A549 (cell line): ENCODE measurements around the gene SAMD15. TPM values are rescaled to one million over a fixed set of nuclear protein-coding genes. Genes with fewer than 3 reads are reported as not detected.
"Not testable (repeated sequence)": the region's sequence is repeated elsewhere in the genome, so short reads cannot be mapped to it uniquely, and the experiment has no call there.

Source experiments
- ATAC-seq, 2 experiments: fragments of 200-7000 bp in 1 of 2; fragments of >200 bp in 1 of 2; cut with Nextera tagmentation in 1 of 2; cut with Tn5 transposase in 1 of 2; 3 replicates each; pipeline versions ENCODE4 v1.8.0 to v1.9.1; 2018 to 2020; ENCODE audit warnings: mild to moderate bottlenecking in 1 of 2, moderate library complexity in 1 of 2
- CTCF ChIA-PET: fragments of 300-600 bp; sonication (Branson Sonifier 250); formaldehyde crosslinking; extraction: SDS; loops from one replicate; lab custom pipeline; 2021; ENCODE audit warnings: antibody characterized with exemption, inconsistent platforms; lab: Yijun Ruan, JAX
- POLR2A ChIA-PET: fragments of 350-600 bp; formaldehyde crosslinking; extraction: SDS; loops from one replicate; lab custom pipeline; 2021; ENCODE audit warnings: antibody characterized with exemption, inconsistent platforms; lab: Yijun Ruan, JAX
- DNase-seq, 2 experiments: peaks; one replicate each; pipeline versions ENCODE4 v3.0.0 to v3.0.0-alpha.2; 2011 to 2016; ENCODE audit warnings: low read depth in 1 of 2, low spot score in 1 of 2
- FAIRE-seq: peaks from 2 replicates; lab custom pipeline; 2011; peaks lifted over from hg19 to GRCh38; lab: Jason Lieb, UNC
- H3K27ac ChIP-seq, 2 experiments: fragments of >200 bp; sonication (Bioruptor Twin); formaldehyde crosslinking; 3 replicates each; pipeline ENCODE4 v1.5.1; 2016 to 2017
- H3K4me1 ChIP-seq: fragments of >200 bp; sonication (Bioruptor Twin); formaldehyde crosslinking; 3 replicates; pipeline ENCODE4 v1.6.1; 2016
- H3K4me2 ChIP-seq: fragments of >200 bp; sonication (Bioruptor Twin); formaldehyde crosslinking; 3 replicates; pipeline ENCODE4 v1.6.1; 2016
- H3K4me3 ChIP-seq: fragments of >200 bp; sonication (Bioruptor Twin); formaldehyde crosslinking; 3 replicates; pipeline ENCODE4 v1.5.1; 2016
- H3K9me3 ChIP-seq: fragments of >200 bp; sonication (Bioruptor Twin); formaldehyde crosslinking; 3 replicates; pipeline ENCODE4 v1.6.1; 2016
- CBX2 ChIP-seq: fragments of 200-600 bp; sonication (generic); IDR thresholded peaks from 2 replicates; pipeline ENCODE4 v1.6.1; 2016; ENCODE audit warnings: low read depth, mild to moderate bottlenecking, borderline replicate concordance
- CHD2 ChIP-seq: fragments of 150-350 bp; IDR thresholded peaks from 2 replicates; pipeline ENCODE4 v1.6.1; 2014; ENCODE audit warnings: low read length; ENCODE audit not compliant: partially characterized antibody
- CTCF ChIP-seq: fragments of >200 bp; sonication (Bioruptor Twin); formaldehyde crosslinking; IDR thresholded peaks from 3 replicates; pipeline ENCODE4 v1.5.1; 2016
- ESRRA ChIP-seq: fragments of 150-350 bp; IDR thresholded peaks from 2 replicates; pipeline ENCODE4 v1.6.1; 2014; ENCODE audit warnings: mild to moderate bottlenecking, low read length, borderline replicate concordance
- GATA3 ChIP-seq: IDR thresholded peaks from 2 replicates; pipeline ENCODE4 v1.6.1; 2012; ENCODE audit warnings: borderline replicate concordance
- HES2 ChIP-seq: fragments of >200 bp; sonication (Bioruptor Twin); formaldehyde crosslinking; IDR thresholded peaks from 2 replicates; pipeline ENCODE4 v1.6.1; 2016
- HEYL ChIP-seq: fragments of 250-450 bp; sonication (Bioruptor Pico); IDR thresholded peaks from 2 replicates; pipeline ENCODE4 v1.8.0; 2021; ENCODE audit warnings: mild to moderate bottlenecking, moderate library complexity
- JUNB ChIP-seq: fragments of >200 bp; sonication (Bioruptor Twin); formaldehyde crosslinking; IDR thresholded peaks from 2 replicates; pipeline ENCODE4 v1.6.1; 2016
- MAZ ChIP-seq: fragments of 150-350 bp; IDR thresholded peaks from 2 replicates; pipeline ENCODE4 v1.6.1; 2014; ENCODE audit warnings: antibody characterized with exemption, low read depth, low read length, borderline replicate concordance
- PHF8 ChIP-seq: fragments of 200-600 bp; sonication (generic); IDR thresholded peaks from 2 replicates; pipeline ENCODE4 v1.6.1; 2016; ENCODE audit warnings: low read depth, mild to moderate bottlenecking, antibody characterized with exemption, moderate library complexity, borderline replicate concordance
- POLR2A ChIP-seq: IDR thresholded peaks from 2 replicates; pipeline ENCODE4 v1.6.1; 2012; ENCODE audit warnings: mild to moderate bottlenecking, low read length
- RAD21 ChIP-seq, 2 experiments: fragments of >200 bp in 1 of 2; sonication (Bioruptor Twin) in 1 of 2; formaldehyde crosslinking in 1 of 2; IDR thresholded peaks in 1 of 2; conservative IDR thresholded peaks in 1 of 2; 2 replicates in 1 of 2; 3 replicates in 1 of 2; pipeline ENCODE4 v1.6.1; 2012 to 2018; ENCODE audit warnings: inconsistent platforms in 1 of 2
- RFX5 ChIP-seq: fragments of 450-650 bp; IDR thresholded peaks from 2 replicates; pipeline ENCODE4 v1.7.1; 2014; ENCODE audit warnings: antibody characterized with exemption, mild to moderate bottlenecking, moderate library complexity
- SMC3 ChIP-seq: fragments of >200 bp; sonication (Bioruptor Twin); formaldehyde crosslinking; IDR thresholded peaks from 3 replicates; pipeline ENCODE4 v1.6.1; 2018; ENCODE audit warnings: inconsistent platforms
- TP53 ChIP-seq: fragments of 250-450 bp; sonication (Bioruptor Pico); IDR thresholded peaks from 2 replicates; pipeline ENCODE4 v1.5.0; 2021; ENCODE audit warnings: mild to moderate bottlenecking, moderate library complexity
- ZC3H11A ChIP-seq: fragments of 450-650 bp; IDR thresholded peaks from 2 replicates; pipeline ENCODE4 v1.6.1; 2014; ENCODE audit warnings: antibody characterized with exemption, mild to moderate bottlenecking
- ZNF302 ChIP-seq: fragments of 250-450 bp; sonication (Bioruptor Pico); IDR thresholded peaks from 2 replicates; pipeline ENCODE4 v1.9.0; 2021; ENCODE audit warnings: inconsistent platforms, mild to moderate bottlenecking, moderate library complexity
- ZSCAN20 ChIP-seq: fragments of 250-450 bp; sonication (Bioruptor Pico); IDR thresholded peaks from 2 replicates; pipeline ENCODE4 v1.8.0; 2022; ENCODE audit warnings: mild to moderate bottlenecking, moderate library complexity
- WGBS: methylation state at CpG from one replicate; pipeline ENCODE4 v1.1.6; 2017; ENCODE audit errors: missing lambda C conversion rate; 5-methylcytosine and 5-hydroxymethylcytosine counted together
- polyA plus RNA-seq, 4 experiments: library from polyadenylated mRNA; depleted of rRNA in 3 of 4; stranded (reverse); fragments of >200 nt; fragmentation: RNase III in 1 of 4; extraction: RNeasy Plus Mini Kit Qiagen cat#74134 plus additional on column Dnase treatment in 1 of 4; gene quantifications; 2 replicates in 3 of 4; 3 replicates in 1 of 4; pipeline ENCODE4 v1.2.3, GENCODE V29; 2011 to 2017
- TF ChIP-seq, protein P1 (sequence below): fragments of >200 bp; sonication (Bioruptor Twin); formaldehyde crosslinking; IDR thresholded peaks from 3 replicates; pipeline ENCODE4 v1.6.1; 2016

SAMD15 gene
- polyA plus RNA-seq, 2 of the 4 experiments (the other 2 are of a cell fraction) = 2.0 to 2.1 TPM

- Histone ChIP-seq H3K27ac (no peak overlapping the region), H3K4me2 (no peak overlapping the region), H3K4me3 (no peak overlapping the region), H3K4me1 (no peaks in the 10 kb centered on the region), H3K9me3 (no peaks in the 10 kb centered on the region)
- FAIRE-seq (no peak), ATAC-seq (no peak), DNase-seq (no peak)
- TF ChIP-seq RFX5 (no peak), CHD2 (no peak), ZSCAN20 (CRISPR knock-in tag) (no peak), ZNF302 (no peak), ZC3H11A (no peak), POLR2A (no peak), PHF8 (no peak), MAZ (no peak), HEYL (no peak), CBX2 (no peak), JUNB (no peak), HES2 (no peak), ESRRA (no peak), TP53 (no peak)
- TF ChIP-seq, protein P1, sequence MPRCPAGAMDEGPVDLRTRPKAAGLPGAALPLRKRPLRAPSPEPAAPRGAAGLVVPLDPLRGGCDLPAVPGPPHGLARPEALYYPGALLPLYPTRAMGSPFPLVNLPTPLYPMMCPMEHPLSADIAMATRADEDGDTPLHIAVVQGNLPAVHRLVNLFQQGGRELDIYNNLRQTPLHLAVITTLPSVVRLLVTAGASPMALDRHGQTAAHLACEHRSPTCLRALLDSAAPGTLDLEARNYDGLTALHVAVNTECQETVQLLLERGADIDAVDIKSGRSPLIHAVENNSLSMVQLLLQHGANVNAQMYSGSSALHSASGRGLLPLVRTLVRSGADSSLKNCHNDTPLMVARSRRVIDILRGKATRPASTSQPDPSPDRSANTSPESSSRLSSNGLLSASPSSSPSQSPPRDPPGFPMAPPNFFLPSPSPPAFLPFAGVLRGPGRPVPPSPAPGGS = no peak
- 92% methylated on average over 2 of the region's 2 CpGs for WGBS
- ChIA-PET POLR2A (no interaction called here), CTCF (interaction anchor here (0.8 to 1.6 kb wide), 4 partner anchors 52 to 106 kb away, joined by 3 to 7 read pairs (median 4); no protein-coding TSS in a partner anchor)
Observed at GRCh38 chr14:77407158-77407557, 30.0 kb downstream of the SAMD15 start.

DNA sequence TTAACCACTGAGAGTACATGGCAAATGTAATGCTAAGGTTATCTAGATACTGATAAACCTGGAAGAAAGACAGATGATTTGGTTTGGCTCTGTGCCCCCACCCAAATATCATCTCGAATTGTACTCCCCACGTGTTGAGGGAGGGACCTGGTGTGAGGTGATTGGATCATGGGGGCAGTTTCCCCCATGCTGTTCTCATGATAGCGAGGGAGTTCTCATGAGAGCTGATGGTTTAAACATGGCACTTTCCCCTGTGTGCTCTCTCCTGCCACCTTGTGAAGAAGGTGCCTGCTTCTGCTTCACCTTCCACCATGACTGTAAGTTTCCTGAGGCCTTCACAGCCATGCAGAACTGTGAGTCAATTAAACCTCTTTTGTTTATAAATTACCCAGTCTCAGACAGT lies 32.0 kb downstream of the SAMD15 start:
- no peaks in the 10 kb centered on the region for H3K9me3 ChIP-seq
- 23% methylated on average over 3 of the region's 3 CpGs for WGBS
- FAIRE-seq (peak; percentile 18), DNase-seq (peak in 1 of 2 experiments; percentile 64), ATAC-seq (peak; percentile 71 to 93; a peak in 5 of 6 replicates)
- no peaks in the 10 kb centered on the region for H3K4me1 ChIP-seq
- no peak overlapping the region for H3K4me2 ChIP-seq
- H3K27ac ChIP-seq = no peak overlapping the region
- POLR2A ChIA-PET = no interaction called here
- CTCF ChIA-PET = interaction anchor here (0.7 to 2.3 kb wide), 9 partner anchors 10 to 259 kb away, joined by 3 to 10 read pairs (median 4); no protein-coding TSS in a partner anchor
- H3K4me3 ChIP-seq = no peak overlapping the region
- peak; percentile 40 for TF ChIP-seq SMC3
- peak; percentile 45 for TF ChIP-seq CTCF
- no peak for TF ChIP-seq GATA3
- TF ChIP-seq RAD21 (conservative IDR thresholded peaks at IDR 0.05 in 1 of 2, IDR thresholded peaks at IDR 0.05 in 1 of 2) = peak in 1 of 2 experiments; percentile 27; a peak in 2 of 5 replicates

DNA sequence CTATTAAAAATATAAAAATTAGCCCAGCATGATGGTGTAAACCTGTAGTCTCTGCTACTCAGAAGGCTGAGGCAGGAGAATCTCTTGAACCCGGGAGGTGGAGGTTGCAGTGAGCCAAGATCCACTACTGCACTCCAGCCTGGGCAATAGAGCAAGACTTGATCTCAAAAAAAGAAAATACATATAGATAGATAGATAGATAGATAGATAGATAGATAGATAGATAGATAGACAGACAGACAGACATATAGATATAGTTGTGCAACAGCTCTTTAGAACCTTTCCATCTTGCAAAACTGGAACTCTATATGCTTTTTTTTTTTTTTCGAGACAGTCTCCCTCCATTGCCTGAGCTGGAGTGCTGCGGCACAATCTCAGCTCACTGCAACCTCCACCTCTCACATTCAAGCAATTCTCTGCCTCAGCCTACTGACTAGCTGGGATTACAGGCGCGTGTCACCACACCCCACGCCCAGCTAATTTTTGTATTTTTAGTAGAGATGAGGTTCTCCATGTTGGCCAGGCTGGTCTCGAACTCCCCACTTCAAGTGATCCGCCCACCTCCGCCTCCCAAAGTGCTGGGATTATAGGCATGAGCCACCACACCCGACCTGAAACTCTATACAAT lies 38.3 kb downstream of the SAMD15 start:
- H3K4me3 ChIP-seq, H3K4me1 ChIP-seq, POLR2A ChIA-PET, H3K27ac ChIP-seq, ATAC-seq, H3K4me2 ChIP-seq, DNase-seq, FAIRE-seq: not testable (repeated sequence)
- WGBS = 79% methylated on average over 10 of the region's 10 CpGs
- CTCF ChIA-PET = interaction anchor here (0.6 to 1.1 kb wide), 2 partner anchors 22 to 275 kb away, joined by 3 read pairs; no protein-coding TSS in a partner anchor
- peaks cover 13% of the 10 kb centered on the region; the same call in 1 of the 3 replicates for H3K9me3 ChIP-seq

DNA sequence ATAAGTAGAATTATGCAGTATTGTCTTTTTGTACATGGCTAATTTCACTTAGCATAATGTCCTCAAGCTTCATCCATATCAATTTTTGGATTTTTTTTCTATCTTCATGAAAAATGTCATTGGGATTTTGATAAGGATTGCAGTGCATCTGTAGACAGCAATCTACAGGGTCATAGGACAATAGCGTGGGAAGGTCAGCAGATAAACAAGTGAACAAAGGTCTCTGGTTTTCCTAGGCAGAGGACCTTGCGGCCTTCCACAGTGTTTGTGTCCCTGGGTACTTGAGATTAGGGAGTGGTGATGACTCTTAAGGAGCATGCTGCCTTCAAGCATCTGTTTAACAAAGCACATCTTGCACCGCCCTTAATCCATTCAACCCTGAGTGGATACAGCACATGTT lies 38.9 kb downstream of the SAMD15 start:
- WGBS = 100% methylated on average over 2 of the region's 3 CpGs
- POLR2A ChIA-PET, H3K4me3 ChIP-seq, H3K27ac ChIP-seq, H3K4me2 ChIP-seq, FAIRE-seq, CTCF ChIA-PET, DNase-seq, ATAC-seq, H3K4me1 ChIP-seq: not testable (repeated sequence)
- peaks cover 13% of the 10 kb centered on the region; the same call in 1 of the 3 replicates for H3K9me3 ChIP-seq
